ENCODE results near the gene GORASP1.

GRCh38 chr3:39109086-39109485 lies 1.7 kb upstream of the GORASP1 start:
- TF ChIP-seq, protein P1, sequence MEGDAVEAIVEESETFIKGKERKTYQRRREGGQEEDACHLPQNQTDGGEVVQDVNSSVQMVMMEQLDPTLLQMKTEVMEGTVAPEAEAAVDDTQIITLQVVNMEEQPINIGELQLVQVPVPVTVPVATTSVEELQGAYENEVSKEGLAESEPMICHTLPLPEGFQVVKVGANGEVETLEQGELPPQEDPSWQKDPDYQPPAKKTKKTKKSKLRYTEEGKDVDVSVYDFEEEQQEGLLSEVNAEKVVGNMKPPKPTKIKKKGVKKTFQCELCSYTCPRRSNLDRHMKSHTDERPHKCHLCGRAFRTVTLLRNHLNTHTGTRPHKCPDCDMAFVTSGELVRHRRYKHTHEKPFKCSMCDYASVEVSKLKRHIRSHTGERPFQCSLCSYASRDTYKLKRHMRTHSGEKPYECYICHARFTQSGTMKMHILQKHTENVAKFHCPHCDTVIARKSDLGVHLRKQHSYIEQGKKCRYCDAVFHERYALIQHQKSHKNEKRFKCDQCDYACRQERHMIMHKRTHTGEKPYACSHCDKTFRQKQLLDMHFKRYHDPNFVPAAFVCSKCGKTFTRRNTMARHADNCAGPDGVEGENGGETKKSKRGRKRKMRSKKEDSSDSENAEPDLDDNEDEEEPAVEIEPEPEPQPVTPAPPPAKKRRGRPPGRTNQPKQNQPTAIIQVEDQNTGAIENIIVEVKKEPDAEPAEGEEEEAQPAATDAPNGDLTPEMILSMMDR (conservative IDR thresholded peaks at IDR 0.05; ENCODE audit: low read depth in 2 of 2) = no peak
- no peak for TF ChIP-seq EZH2 (IDR thresholded peaks at IDR 0.05; ENCODE audit: low read depth, unreplicated experiment)
- TF ChIP-seq EZH2phosphoT487 (IDR thresholded peaks at IDR 0.05; ENCODE audit: unreplicated experiment) = no peak
- TF ChIP-seq POLR2AphosphoS5 (IDR thresholded peaks at IDR 0.05; ENCODE audit: low read depth) = no peak
- TF ChIP-seq REST (IDR thresholded peaks at IDR 0.05; ENCODE audit: unreplicated experiment) = no peak
- TF ChIP-seq, protein P2, sequence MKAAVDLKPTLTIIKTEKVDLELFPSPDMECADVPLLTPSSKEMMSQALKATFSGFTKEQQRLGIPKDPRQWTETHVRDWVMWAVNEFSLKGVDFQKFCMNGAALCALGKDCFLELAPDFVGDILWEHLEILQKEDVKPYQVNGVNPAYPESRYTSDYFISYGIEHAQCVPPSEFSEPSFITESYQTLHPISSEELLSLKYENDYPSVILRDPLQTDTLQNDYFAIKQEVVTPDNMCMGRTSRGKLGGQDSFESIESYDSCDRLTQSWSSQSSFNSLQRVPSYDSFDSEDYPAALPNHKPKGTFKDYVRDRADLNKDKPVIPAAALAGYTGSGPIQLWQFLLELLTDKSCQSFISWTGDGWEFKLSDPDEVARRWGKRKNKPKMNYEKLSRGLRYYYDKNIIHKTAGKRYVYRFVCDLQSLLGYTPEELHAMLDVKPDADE (IDR thresholded peaks at IDR 0.05) = no peak
- no peak for TF ChIP-seq CREB1 (CRISPR knock-in tag; IDR thresholded peaks at IDR 0.05; ENCODE audit: low read depth)
- no peak for TF ChIP-seq ZNF462 (CRISPR knock-in tag; IDR thresholded peaks at IDR 0.05)
- TF ChIP-seq STAT1 (IDR thresholded peaks at IDR 0.05; ENCODE audit: unreplicated experiment) = no peak
- TF ChIP-seq NANOG (IDR thresholded peaks at IDR 0.05; ENCODE audit: borderline replicate concordance) = no peak
- TF ChIP-seq JUNB (IDR thresholded peaks at IDR 0.05; ENCODE audit: unreplicated experiment) = no peak
- TF ChIP-seq ZNF114 (CRISPR knock-in tag; IDR thresholded peaks at IDR 0.05) = no peak
